Bronchial epithelial cell (primary cell): ENCODE results near the gene CNTNAP2. TPM values are rescaled to one million over a fixed set of nuclear protein-coding genes. Genes with fewer than 3 reads are reported as not detected.

Experiments used
- DNase-seq: peaks from one replicate; pipeline ENCODE4 v3.0.0-alpha.2; 2010; ENCODE audit warnings: low read depth
- FAIRE-seq: peaks from 2 replicates; lab custom pipeline; 2011; peaks lifted over from hg19 to GRCh38; lab: Jason Lieb, UNC
- H3K27me3 ChIP-seq: 2 replicates; pipeline ENCODE4 v1.5.1; 2011; ENCODE audit warnings: low read length; ENCODE audit not compliant: control insufficient read depth, insufficient read depth
- H3K36me3 ChIP-seq: 2 replicates; pipeline ENCODE4 v1.5.1; 2011; ENCODE audit warnings: low read length; ENCODE audit not compliant: control insufficient read depth, insufficient read depth
- H3K4me3 ChIP-seq: 2 replicates; pipeline ENCODE4 v1.5.1; 2011; ENCODE audit warnings: mild to moderate bottlenecking, low read depth, low read length, control low read depth
- CTCF ChIP-seq: IDR thresholded peaks from 2 replicates; pipeline ENCODE4 v1.5.1; 2011; ENCODE audit warnings: mild to moderate bottlenecking, moderate library complexity, low read length, control low read depth, inconsistent platforms; ENCODE audit not compliant: insufficient read depth, severe bottlenecking
- total RNA-seq: library from RNA; depleted of rRNA; stranded (reverse); fragments of >200 nt; gene quantifications from 2 replicates; pipeline ENCODE4 v1.2.1, GENCODE V29; 2014

The CNTNAP2 gene
- total RNA-seq, 1 donor from 2014 or later: 0.26 TPM

GRCh38 chr7:147300293-147300692 lies 1183.7 kb downstream of the CNTNAP2 start:
- no peak for DNase-seq
- FAIRE-seq: no peak
- no peak for TF ChIP-seq CTCF

GRCh38 chr7:147304376-147304775 lies 1187.8 kb downstream of the CNTNAP2 start:
- Histone ChIP-seq H3K27me3 (no peaks in the 10 kb centered on the region), H3K4me3 (no peak overlapping the region), H3K36me3 (no peaks in the 10 kb centered on the region)
- TF ChIP-seq CTCF: no peak
- DNase-seq (no peak), FAIRE-seq (no peak)

More at GRCh38 chr7:147300293-147300692, 1183.7 kb downstream of the CNTNAP2 start:
- Histone ChIP-seq H3K36me3 (no peaks in the 10 kb centered on the region), H3K4me3 (no peak overlapping the region), H3K27me3 (no peaks in the 10 kb centered on the region)

GRCh38 chr7:147305827-147306226 lies 1189.2 kb downstream of the CNTNAP2 start:
- Histone ChIP-seq H3K4me3 (no peak overlapping the region), H3K27me3 (no peaks in the 10 kb centered on the region), H3K36me3 (no peaks in the 10 kb centered on the region)
- no peak for FAIRE-seq
- no peak for TF ChIP-seq CTCF
- DNase-seq: no peak

GRCh38 chr7:147308539-147308938 lies 1191.9 kb downstream of the CNTNAP2 start:
- Histone ChIP-seq H3K4me3 (no peak overlapping the region), H3K27me3 (no peaks in the 10 kb centered on the region), H3K36me3 (no peaks in the 10 kb centered on the region)
- TF ChIP-seq CTCF: no peak
- DNase-seq: no peak
- FAIRE-seq: no peak

GRCh38 chr7:147311336-147311735 lies 1194.7 kb downstream of the CNTNAP2 start:
- FAIRE-seq: no peak
- H3K36me3 ChIP-seq: no peaks in the 10 kb centered on the region
- no peak overlapping the region for H3K4me3 ChIP-seq
- no peaks in the 10 kb centered on the region for H3K27me3 ChIP-seq
- no peak for TF ChIP-seq CTCF
- DNase-seq: no peak

- Histone ChIP-seq H3K4me3 (no peak overlapping the region), H3K27me3 (no peaks in the 10 kb centered on the region), H3K36me3 (no peaks in the 10 kb centered on the region)
- no peak for TF ChIP-seq CTCF
- no peak for FAIRE-seq
- DNase-seq: no peak
Measured at GRCh38 chr7:147321504-147321903, 1204.9 kb downstream of the CNTNAP2 start.
